HG03095 (cell line): ENCODE measurements around the gene PHLDA1.
"Not testable (repeated sequence)": the region's sequence is repeated elsewhere in the genome, so short reads cannot be mapped to it uniquely, and the experiment has no call there.

Experiments used
- ATAC-seq: cut with Tn5 transposase; IDR thresholded peaks from one replicate; pipeline ENCODE4 v1.9.1; 2021; ENCODE audit warnings: moderate library complexity; ENCODE audit not compliant: unreplicated experiment

The PHLDA1 gene

DNA sequence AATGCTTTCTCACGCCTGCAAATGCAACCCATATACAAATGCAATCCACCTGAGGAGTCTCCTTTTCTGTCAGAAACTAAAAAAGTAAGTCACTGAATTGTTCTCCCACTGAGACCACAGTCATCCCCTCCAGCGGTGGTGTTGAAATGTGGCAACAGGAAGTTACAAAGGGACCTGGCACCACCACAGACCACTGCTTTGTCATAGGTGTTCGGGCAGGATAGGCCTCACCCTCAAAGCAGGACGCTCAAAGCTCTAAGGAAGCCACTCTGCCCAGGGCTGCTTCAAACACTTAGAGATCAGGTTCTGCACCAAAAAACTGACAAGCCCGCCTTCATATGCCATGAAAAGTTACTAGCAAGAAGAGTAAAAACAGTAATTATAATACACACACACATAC, 11.3 kb downstream of the PHLDA1 start:
- peak; percentile 38 for ATAC-seq

DNA sequence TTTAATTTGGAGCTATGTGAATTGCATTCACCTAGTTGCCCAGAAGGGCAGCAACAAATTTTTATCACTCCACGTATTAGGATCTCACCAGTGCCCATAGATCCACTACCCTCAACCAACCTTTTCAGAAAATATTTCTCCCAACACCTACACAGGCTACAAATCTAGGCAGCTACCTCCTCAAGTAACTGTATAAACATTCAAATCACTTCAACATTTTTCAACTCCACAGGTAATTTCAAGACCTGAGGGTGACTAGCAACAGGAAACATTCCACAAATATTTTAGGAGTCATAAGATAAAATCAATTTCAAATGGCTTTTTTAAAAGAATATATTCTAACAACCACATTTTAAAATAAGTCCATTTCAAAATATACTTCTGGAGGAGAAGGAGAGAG, 12.9 kb downstream of the PHLDA1 start:
- no peak for ATAC-seq

DNA sequence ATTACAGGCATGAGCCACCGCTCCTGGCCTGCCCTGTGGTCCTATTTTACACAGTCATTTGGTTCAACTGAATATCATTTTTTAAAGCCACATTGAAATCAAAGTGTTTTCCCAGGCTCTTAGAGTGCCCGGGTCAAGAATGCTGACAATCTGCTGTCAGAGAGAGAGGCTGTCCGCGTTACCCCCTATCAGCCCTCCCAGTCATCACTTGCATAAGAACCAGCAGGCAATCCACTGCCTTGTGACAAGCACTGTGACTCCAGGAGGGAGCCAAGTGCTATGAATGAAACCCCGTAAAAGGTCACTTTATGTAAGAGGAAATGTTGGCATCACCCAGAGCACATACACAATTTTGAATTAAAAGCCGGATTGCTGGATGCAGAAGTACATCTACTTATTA, 13.5 kb downstream of the PHLDA1 start:
- no peak for ATAC-seq

DNA sequence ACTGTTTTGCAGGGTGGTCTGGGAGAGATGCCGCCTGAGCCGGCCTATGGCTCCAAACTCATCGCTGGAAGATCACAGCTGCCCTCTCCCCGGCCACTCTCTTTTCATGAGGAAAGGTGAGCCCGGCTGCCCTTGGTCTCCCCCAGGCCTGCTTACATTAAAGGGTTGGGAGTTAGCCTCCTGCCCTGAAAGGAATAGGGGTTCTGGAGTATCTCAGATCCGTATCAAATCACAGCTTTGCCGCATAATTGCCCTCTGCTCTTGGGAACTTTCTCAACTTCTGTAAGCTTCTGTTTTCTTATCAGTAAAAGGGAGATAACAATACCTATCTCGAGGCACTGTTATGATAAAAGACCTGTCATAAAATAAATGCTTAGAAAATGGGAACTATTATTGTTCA, 17.6 kb downstream of the PHLDA1 start:
- no peak for ATAC-seq

DNA sequence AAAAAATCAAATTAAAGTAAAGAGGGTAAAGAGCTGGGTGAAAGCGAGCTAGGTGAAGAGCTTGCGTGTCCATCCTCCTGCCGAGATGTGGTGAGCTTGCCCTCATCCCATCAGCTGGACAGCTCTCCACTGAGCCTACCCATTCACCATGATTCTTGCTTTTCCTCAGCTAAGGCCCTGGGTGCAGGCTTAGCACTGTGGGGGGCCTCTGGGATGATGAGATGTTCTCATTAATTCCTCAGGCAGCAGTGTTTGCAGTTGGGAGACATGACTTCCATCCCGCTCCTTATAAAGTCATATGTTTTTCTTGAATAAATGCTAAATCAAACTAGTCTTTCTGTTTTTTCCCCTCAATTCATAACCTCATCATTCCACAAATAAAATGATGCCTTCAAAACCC, 18.0 kb downstream of the PHLDA1 start:
- ATAC-seq: no peak

DNA sequence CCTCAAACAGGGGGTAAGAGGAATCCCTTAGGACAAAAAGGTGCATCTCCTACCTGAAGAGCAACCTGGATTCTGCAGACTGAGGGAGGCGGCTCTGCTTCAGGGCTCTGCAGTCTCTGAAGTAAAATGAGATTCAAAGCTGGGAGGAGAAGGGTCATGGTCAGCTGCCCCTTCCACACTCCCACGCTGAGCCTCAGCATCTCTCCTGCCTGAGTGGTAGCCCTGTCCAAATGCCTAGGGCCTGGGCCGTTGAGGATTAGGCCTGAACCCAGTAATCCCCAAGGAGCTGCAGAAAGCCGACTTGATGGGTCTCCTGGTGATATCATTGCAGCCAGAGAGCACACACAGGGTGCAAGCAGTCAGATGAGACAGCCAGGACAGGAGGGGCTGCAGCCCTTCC, 18.9 kb downstream of the PHLDA1 start:
- ATAC-seq: no peak

DNA sequence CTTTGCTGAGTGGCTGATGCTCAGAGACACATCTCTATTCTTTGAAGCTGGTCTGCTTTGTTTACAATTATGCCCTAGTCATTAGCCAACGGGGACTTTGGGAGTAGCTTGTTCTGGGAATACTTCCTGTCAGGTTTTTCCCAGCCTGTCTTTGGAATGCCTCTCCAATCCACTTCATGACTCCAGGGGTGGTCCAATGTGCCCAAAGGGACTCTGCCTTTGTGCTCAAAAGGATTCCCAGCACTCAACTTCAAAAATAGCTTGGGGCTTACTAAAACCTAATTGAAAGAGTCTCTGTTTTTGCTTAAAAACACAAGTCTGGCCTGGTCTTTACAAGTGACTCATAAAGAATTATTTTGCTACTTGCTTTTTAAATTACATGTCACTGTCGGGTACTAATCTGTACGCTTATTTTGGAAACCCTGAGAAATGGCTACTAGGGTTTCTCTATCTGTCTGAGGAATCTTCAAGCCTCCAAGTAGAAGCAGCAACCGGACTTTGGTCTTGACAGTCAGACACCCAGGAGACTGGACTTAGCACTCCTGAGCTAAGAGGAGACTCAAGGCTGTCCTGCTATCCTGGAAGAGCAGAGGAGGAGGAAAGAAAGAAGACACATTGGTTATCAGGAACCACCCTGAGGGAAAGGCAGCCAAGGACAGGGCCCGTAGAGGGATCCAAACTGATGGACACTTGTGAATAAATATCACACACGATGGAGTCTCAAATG, 20.7 kb downstream of the PHLDA1 start:
- no peak for ATAC-seq

DNA sequence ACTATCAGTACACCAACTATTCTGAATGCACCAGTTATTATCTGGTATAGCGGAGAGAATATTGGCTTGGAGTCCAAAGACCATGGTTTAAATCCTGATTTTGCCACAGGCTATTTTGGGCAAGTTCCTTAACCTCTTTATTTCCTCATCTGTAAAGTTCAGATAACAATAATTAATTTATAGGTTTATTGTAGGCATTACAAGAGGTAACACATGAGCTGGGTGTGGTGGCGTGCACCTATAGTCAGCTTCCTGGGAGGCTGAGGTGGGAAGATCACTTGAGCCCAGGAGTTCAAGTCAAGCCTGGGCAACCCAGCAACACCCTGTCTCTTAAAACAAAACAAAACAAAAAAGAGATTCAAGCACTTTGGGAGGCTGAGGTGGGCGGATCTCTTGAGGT, 23.1 kb downstream of the PHLDA1 start:
- ATAC-seq: no peak

DNA sequence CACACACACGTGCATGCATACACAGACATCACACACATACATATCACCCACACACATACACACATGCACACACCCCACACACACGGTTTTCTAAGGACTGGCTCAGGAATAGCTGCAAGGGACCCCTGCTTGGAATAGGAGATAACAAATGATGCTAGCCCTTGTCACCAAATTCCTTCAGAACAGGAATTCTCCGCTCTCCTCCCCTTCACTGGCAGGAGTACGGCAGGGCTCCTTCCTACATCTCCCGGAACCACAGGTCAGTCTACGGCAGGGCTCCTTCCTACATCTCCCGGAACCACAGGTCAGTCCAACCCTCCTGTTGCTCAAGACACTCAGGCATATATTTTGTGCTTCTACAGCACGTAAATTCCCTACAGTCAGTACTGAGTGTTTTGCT, 23.9 kb downstream of the PHLDA1 start:
- no peak for ATAC-seq

DNA sequence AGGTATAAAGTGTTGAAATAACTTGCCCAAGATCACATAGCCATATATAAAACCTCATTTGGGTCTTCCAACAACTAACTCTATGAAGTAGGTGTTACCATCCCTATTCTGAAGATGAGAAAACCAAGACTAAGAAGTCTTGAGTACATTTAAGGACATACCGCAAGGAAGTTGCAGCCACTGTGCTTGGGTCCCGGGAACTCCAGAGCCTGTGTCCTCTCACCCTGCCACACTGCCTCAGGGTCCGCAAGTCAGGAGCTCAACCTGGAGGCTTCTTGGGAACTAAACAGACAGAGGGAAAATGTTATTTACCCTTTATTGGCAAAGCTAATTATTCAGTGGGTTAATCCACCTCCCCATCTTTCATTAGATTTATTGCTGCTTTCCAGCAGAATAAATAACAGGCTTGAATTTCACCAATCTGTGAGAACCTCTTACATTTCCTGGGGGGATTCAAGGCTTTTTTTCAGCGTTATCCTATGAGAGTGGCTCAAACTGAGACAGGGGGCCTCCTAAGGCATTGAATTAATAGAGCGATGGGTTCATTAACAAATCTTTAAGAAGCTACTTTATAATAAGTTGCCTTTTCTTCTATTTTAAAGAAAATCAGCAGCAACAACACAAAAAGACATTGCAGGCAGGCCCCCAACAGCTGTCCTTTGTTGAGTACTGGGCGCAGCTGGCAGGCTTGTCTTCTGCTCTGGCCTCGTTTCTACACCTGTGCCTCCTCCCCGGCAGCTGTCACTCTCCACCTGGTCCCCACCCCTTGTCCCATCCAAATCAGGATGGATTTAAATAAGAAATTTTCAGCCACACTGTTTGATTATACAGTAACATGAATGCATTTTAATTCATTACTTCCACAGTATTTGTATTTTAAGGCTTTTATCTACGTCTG, 25.3 kb downstream of the PHLDA1 start:
- no peak for ATAC-seq

DNA sequence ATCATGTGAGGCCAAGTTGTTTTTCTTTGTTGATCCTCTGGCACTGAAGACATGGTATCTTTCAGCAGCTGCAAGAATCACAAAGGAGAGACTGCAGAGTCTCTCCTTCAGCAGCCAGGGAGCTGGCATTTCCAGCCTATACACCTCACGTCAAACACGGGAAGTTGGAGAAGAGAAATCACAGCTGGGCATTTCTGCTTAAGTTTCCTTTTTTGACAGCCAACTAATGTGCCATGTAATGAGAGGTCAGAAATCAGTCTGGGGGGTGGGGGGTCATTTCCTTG, 28.3 kb downstream of the PHLDA1 start:
- ATAC-seq: no peak

DNA sequence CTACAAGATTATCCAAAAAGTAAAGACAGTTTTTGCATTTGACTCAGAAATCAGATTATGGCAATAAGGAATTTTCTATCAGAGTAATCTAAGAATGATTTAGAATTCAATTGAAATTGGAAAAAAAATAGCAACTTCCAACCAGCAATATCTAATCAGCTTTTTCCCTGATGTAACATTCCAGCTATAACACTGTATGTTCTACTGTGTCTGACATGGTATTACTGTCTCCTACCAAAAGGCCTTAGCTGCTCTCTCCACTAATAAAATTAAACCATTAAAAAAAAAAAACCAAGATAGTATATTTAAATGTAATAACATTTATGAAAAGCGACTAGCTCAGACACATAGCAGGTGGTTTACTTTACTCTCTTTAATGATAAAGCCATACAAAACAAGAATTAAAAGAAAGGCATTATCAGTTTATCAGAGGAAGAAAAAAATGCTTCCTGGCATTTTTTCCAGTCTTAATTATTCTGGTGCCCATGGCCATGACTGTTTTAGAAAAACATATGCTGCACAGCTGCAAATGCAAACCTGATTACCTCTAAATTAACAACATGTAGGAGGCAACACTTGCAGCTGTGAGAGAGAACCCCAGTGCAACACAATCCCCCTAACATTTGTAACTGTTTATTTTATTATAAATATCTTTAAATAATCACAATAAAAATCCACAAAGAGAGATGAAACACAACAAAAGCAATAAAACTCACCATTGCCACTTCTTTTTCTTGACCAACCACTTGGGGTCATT, 28.8 kb downstream of the PHLDA1 start:
- ATAC-seq: no peak

DNA sequence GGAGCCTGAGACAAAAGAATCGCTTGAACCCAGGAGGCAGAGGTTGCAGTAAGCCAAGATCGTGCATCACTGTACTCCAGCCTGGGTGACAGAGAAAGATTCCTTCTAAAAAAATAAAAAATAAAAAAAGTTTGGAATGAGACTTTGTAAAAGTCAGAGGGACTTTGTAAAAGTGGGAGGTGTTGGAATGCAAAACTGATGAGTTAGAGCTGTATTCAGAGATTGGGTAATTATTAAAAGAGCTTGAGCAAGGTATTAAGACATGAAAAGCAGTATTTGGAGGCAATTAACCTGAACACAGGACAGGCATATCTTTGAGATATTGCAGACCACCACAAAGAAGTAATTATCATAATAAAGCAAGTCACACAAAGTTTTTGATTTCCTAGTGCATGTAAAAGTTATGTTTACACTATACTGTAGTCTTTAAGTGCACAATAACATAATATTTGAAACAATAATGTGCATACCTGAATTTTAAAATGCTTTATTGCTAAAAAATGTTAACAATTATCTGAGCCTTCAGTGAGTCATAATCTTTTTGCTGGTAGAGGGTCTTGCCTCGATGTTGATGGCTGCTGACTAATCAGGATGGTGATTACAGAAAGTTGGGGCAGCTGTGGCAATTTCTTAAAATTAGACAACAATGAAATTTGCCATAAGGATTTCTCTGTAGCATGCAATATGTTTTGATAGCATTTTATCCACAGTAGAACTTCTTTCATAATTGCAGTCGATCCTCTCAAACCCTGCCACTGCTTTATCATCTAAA, 33.1 kb downstream of the PHLDA1 start:
- ATAC-seq: no peak

DNA sequence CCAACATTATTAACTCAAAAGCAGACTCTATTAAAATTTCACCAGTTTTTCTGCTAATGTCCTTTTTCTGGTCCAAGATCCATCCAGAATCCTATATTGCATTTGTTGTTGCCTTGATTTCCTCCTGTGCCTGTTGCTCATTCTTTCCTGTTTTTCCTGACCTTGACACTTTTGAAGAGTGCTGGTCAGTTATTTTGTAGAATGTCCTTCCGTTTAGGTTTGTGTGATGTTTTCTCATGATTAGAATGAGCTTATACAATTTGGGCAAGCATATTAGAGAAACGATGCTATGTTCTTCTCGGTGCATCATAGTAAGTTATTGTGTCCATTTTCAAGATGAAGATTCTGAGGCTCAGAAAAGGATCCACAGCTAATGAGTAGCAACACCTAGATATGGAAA, 33.9 kb downstream of the PHLDA1 start:
- ATAC-seq: no peak

DNA sequence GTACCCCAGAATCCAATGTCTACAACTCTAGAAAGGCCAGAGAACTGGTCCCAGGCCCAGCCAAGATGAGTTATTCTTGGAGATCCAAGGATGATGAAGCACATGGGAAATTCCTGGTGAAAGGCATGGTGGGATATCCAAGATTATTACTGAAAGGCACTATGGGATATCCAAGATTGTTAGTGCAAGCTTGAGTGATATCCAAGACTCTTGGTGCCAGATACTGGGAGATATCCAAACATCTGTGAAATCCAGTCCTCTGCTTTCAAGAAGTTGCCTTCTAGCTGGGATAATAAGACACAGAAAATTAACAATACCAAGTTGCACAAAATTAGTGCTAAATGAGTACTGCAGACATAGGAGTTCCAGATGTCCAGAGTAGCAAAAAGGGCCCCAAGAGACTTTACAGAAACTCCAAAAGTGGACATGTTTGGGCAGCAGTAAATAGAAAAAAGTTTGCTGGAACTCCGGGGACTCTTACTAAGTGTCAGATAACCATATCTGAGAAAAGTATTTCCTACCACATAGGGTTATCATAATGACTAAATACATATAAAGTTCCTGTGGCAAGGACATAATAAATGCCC, 34.6 kb downstream of the PHLDA1 start:
- ATAC-seq: no peak

DNA sequence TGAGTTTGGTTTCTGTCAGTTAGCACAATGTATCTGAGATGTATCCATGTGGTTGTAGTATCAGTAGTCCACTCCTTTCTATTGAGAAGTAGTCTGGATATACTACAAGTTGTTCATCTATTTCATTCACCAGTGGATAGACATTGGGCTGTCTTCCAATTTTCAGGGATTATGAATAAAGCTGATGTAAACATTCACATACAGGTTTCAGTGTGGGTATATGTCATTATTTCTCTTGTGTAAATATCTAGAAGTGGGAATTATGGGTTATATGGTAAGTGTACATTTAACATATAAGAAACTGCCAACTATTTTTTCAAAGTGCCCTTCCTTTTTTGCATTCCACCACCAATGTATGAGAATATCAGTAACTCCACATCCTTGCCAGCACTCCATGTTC, 35.9 kb downstream of the PHLDA1 start:
- ATAC-seq: no peak

DNA sequence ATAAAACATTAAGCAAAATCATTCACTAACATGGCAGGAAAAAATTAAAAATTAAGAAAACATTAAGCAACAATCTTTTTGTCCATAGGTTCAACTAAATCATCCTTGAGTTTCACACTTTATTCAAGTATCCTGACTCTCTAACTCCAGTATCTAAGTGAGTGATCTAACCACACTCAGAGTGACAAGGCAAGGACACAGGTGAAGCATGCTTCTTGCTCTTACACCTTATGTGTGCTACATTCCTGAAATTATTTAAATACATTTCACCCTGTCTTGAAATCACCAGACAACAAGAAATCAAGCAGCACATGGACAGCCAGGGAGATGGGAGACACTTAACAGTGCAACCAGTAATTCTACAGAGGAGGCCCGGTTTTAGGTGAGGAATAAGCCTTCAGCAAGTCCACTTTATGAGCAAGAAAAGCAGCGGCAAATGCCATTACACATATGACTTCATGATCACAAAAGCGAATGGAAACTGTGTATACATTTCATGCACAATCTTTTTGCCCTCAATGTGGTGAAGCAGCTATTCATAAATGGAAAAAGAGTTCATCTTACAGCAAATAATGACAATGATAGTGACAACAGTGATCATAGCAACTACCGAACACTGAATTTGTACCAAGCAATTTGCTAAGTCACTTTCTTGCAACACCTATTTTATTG, 37.4 kb downstream of the PHLDA1 start:
- no peak for ATAC-seq

DNA sequence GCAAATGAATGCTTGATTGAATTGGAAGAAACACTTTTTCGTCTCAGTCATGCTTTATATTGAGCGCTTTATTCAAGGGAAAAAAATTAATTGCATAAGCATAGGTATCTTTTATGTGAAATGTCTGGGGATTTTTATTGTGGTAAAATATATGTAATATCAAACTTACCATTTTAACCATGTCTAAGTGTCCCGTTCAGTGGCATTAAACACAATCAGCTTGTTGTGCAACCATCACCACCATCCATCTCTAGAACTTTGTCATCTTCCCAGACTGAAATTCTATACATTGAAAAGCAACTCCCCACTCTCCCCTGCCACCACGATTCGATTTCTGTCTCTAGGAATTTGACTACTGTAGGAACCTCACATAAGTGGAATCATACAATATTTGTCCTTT, 39.8 kb downstream of the PHLDA1 start:
- ATAC-seq: no peak

DNA sequence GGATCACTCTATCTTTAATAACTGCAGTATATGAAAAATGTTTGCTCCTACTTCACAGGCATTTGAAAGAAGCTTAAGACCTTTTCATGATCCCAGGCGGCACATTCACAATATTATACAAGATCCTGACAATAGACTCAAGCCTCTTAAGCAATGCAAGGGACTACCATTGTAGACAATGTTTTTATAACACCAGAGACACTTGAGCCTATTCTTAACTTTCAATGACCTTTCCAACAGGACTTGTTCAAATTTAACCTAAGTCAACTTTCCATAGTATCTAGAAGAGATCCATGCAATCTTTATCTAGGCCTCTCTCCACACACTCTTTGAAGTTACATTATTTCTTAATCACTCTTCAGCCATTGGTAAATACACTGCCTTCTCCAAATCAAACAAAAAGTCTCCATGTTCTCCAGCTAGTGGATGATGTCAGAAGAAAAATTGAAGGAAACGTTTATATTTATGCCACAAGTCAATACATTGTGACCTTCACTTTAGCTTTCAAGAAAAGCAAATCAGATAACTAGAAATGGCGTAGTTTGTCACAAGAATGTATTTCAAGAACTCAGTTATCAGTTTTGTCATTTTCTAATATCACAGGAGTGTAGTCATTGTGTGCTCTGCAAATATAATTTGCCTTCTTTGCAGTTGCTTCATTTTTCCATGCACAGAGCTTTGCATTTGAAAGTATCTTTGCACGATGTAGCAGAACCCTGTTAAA, 41.2 kb downstream of the PHLDA1 start:
- ATAC-seq: no peak

DNA sequence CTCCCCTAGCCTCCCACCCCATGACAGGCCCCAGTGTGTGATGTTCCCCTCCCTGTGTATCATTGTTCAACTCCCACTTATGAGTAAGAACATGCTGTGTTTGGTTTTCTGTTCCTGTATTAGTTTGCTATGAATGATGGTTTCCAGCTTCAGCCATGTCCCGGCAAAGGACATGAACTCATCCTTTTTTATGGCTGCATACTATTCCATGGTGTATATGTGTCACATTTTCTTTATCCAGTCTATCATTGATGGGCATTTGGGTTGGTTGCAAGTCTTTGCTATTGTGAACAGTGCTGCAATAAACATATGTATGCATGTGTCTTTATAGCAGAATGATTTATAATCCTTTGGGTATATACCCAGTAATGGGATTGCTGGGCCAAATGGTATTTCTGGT, 43.9 kb downstream of the PHLDA1 start:
- ATAC-seq: not testable (repeated sequence)
